ENCODE measurements around the gene RTP1.

RTP1 gene

DNA sequence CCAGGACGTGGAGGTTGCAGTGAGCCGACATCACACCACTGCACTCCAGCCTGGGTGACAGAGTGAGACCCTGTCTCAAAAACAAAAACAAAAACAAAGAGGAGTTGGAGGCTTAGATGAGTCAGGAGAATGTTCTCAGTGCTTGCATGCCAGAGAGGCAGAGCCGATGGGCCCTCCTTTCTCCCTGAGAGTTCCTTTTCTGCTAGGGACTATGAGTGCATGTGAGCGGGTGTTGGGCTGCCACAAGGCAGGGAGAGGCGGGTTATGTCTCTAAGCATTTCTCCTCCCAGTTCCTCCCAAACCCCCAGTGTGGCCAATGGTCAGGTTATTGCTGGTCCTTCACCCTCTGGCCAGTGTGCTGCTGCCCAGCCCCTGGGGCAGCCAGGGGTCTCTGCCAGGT, 45.1 kb downstream of the RTP1 start:
- no peak for DNase-seq (ENCODE audit: low spot score)

DNA sequence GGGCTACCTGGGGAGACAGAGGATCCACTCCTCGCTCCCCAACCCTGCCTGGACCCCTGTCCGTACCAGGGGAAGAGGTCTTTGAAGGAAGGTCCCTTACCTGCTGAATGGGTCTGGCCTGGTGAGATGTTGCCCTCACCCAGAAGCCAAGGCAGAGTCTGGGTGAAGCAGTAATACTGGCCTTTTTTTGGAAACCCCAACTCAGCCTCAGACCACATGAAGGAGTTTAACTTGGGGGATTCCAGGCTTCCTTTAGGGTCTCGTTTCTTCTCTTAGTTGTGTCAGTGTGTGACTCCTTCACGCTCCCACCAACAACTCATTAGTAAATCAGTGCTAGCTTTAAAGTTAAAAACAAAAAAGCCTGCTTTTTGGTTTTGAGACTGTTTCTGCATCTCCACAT, 45.6 kb downstream of the RTP1 start:
- DNase-seq (ENCODE audit: low spot score), result no peak

- DNase-seq (ENCODE audit: low spot score), result no peak
Observed at GRCh38 chr3:187243933-187244524, 46.7 kb downstream of the RTP1 start.

GRCh38 chr3:187247398-187247797, 50.1 kb downstream of the RTP1 start:
- no peak for DNase-seq (ENCODE audit: low spot score)

Data from COLO829 (cell line).